Measurements from ENCODE around the gene CDV3.

Gene CDV3

GRCh38 chr3:133591271-133591742 lies 17.8 kb downstream of the CDV3 start:
- no peak for TF ChIP-seq CTCF (IDR thresholded peaks at IDR 0.05; ENCODE audit: low read depth, low read length, missing control alignments)
- DNase-seq (ENCODE audit: low read depth): no peak
- H3K4me3 ChIP-seq (ENCODE audit: low read depth, low read length): no peak overlapping the region

GRCh38 chr3:133592843-133593242 lies 19.4 kb downstream of the CDV3 start:
- no peak for TF ChIP-seq CTCF (IDR thresholded peaks at IDR 0.05; ENCODE audit: low read depth, low read length, missing control alignments)
- H3K4me3 ChIP-seq (ENCODE audit: low read depth, low read length): no peak overlapping the region
- DNase-seq (ENCODE audit: low read depth): no peak

- no peak overlapping the region for H3K4me3 ChIP-seq (ENCODE audit: low read depth, low read length)
- no peak for TF ChIP-seq CTCF (IDR thresholded peaks at IDR 0.05; ENCODE audit: low read depth, low read length, missing control alignments)
- DNase-seq (ENCODE audit: low read depth): no peak
Observed at GRCh38 chr3:133593243-133593642, 19.8 kb downstream of the CDV3 start.

GRCh38 chr3:133595341-133595740 lies 21.9 kb downstream of the CDV3 start:
- TF ChIP-seq CTCF (IDR thresholded peaks at IDR 0.05; ENCODE audit: low read depth, low read length, missing control alignments): no peak
- DNase-seq (ENCODE audit: low read depth): no peak
- H3K4me3 ChIP-seq (ENCODE audit: low read depth, low read length): no peak overlapping the region

- DNase-seq (ENCODE audit: low read depth): no peak
- no peak for TF ChIP-seq CTCF (IDR thresholded peaks at IDR 0.05; ENCODE audit: low read depth, low read length, missing control alignments)
Observed at GRCh38 chr3:133598405-133598804, 24.9 kb downstream of the CDV3 start.

GRCh38 chr3:133599280-133599679 lies 25.8 kb downstream of the CDV3 start:
- no peak for DNase-seq (ENCODE audit: low read depth)
- TF ChIP-seq CTCF (IDR thresholded peaks at IDR 0.05; ENCODE audit: low read depth, low read length, missing control alignments): no peak
- H3K4me3 ChIP-seq (ENCODE audit: low read depth, low read length): no peak overlapping the region

More at GRCh38 chr3:133598405-133598804, 24.9 kb downstream of the CDV3 start:
- H3K4me3 ChIP-seq (ENCODE audit: low read depth, low read length): no peak overlapping the region

- H3K4me3 ChIP-seq (ENCODE audit: low read depth, low read length): no peak overlapping the region
- DNase-seq (ENCODE audit: low read depth): no peak
- no peak for TF ChIP-seq CTCF (IDR thresholded peaks at IDR 0.05; ENCODE audit: low read depth, low read length, missing control alignments)
Observed at GRCh38 chr3:133600572-133601081, 27.1 kb downstream of the CDV3 start.

Measured in GM12864 (cell line).